ENCODE measurements around the gene IGF1R.

DNA sequence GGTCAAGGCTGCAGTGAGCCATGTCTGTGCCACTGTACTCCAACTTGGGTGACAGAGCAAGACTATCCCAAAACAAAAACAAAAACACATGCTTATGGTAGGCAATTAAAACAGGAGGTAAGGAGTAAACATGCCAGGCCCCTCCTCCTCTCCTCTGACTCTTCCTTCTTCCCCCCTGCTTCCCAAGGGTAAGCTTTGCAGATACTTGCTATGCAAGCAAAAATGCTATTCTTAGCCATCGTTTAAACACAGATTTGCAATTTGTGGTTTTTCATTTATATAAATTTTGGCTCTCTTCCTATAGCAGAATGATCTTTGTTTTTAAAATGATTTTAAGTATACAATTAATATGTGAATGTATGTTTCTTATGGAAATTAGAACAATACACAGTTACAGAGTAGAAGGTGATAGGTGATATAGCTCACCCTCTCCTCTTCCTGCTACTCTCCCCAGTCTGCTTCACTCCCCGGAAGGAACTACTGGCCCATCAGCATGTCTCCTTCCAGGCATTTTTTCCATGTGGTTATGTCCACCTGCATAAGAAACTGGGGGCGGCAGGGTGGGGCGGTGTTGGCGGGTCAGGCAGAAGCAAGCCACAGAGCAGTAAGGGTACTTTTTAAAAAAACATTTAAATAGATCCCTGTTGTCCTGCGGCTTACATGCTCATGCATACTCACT, 42.1 kb downstream of the IGF1R start:
- TF ChIP-seq POLR2A (IDR thresholded peaks at IDR 0.05) = no peak
- TF ChIP-seq, protein P1, sequence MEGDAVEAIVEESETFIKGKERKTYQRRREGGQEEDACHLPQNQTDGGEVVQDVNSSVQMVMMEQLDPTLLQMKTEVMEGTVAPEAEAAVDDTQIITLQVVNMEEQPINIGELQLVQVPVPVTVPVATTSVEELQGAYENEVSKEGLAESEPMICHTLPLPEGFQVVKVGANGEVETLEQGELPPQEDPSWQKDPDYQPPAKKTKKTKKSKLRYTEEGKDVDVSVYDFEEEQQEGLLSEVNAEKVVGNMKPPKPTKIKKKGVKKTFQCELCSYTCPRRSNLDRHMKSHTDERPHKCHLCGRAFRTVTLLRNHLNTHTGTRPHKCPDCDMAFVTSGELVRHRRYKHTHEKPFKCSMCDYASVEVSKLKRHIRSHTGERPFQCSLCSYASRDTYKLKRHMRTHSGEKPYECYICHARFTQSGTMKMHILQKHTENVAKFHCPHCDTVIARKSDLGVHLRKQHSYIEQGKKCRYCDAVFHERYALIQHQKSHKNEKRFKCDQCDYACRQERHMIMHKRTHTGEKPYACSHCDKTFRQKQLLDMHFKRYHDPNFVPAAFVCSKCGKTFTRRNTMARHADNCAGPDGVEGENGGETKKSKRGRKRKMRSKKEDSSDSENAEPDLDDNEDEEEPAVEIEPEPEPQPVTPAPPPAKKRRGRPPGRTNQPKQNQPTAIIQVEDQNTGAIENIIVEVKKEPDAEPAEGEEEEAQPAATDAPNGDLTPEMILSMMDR (IDR thresholded peaks at IDR 0.05) = no peak

Measured in suprapubic skin (tissue), 3 donors.